NCI-H1105 treated with DMSO at 0.1 percent for 48 hours (cell line): ENCODE results near the gene RBM18.

Experiments used
- DNase-seq: peaks from one replicate; lab custom pipeline; 2025; lab: John Stamatoyannopoulos, UW

RBM18 gene

GRCh38 chr9:122221183-122221811 lies 43.3 kb downstream of the RBM18 start:
- DNase-seq: no peak

GRCh38 chr9:122220673-122221182 lies 43.9 kb downstream of the RBM18 start:
- no peak for DNase-seq

- DNase-seq: no peak
These were observed 44.6 kb downstream of the RBM18 start for GRCh38 chr9:122219856-122220672.

- DNase-seq: no peak
These were observed 45.4 kb downstream of the RBM18 start for GRCh38 chr9:122218935-122219855.

GRCh38 chr9:122218071-122218934 lies 46.3 kb downstream of the RBM18 start:
- DNase-seq: no peak

GRCh38 chr9:122217640-122218039 lies 47.0 kb downstream of the RBM18 start:
- DNase-seq: no peak

GRCh38 chr9:122216798-122217418 lies 47.7 kb downstream of the RBM18 start:
- DNase-seq: no peak

- no peak for DNase-seq
These were observed 48.4 kb downstream of the RBM18 start for GRCh38 chr9:122216138-122216797.

- no peak for DNase-seq
These were observed 49.0 kb downstream of the RBM18 start for GRCh38 chr9:122215663-122216062.

- DNase-seq: no peak
These were observed 50.1 kb downstream of the RBM18 start for GRCh38 chr9:122214507-122214906.

GRCh38 chr9:122213589-122214413 lies 50.8 kb downstream of the RBM18 start:
- DNase-seq: peak; percentile 86

- DNase-seq: no peak
These were observed 51.5 kb downstream of the RBM18 start for GRCh38 chr9:122213102-122213588.

- no peak for DNase-seq
These were observed 52.1 kb downstream of the RBM18 start for GRCh38 chr9:122212473-122213004.

GRCh38 chr9:122209451-122209850 lies 55.2 kb downstream of the RBM18 start:
- no peak for DNase-seq

GRCh38 chr9:122207096-122207495 lies 57.5 kb downstream of the RBM18 start:
- no peak for DNase-seq

- no peak for DNase-seq
These were observed 58.3 kb downstream of the RBM18 start for GRCh38 chr9:122206118-122207046.

GRCh38 chr9:122205176-122205575 lies 59.5 kb downstream of the RBM18 start:
- no peak for DNase-seq

- no peak for DNase-seq
These were observed 60.1 kb downstream of the RBM18 start for GRCh38 chr9:122204491-122204890.
